Right lobe of liver (tissue), 6 donors: ENCODE measurements around the gene LRP1. TPM values are rescaled to one million over a fixed set of nuclear protein-coding genes. Genes with fewer than 3 reads are reported as not detected.

ENCODE experiments used
- ATAC-seq, 4 donors: fragments of 200-7000 bp; cut with Tn5 transposase; one replicate each; pipeline ENCODE4 v1.9.1; 2020; ENCODE audit warnings: mild to moderate bottlenecking in 4 of 4, moderate library complexity in 4 of 4
- DNase-seq, 3 donors: peaks; one replicate each; pipeline ENCODE4 v3.0.0-alpha.2; 2020
- H3K27ac ChIP-seq, 3 donors: fragments of 200-600 bp; one replicate each; pipeline ENCODE4 v1.8.0; 2022
- H3K27me3 ChIP-seq, 2 donors: fragments of 200-600 bp; one replicate each; pipeline ENCODE4 v1.8.0; 2022
- H3K36me3 ChIP-seq, 4 donors: fragments of 200-600 bp; sonication (generic) in 1 of 4; one replicate each; pipeline versions ENCODE4 v1.5.1 to v1.8.0; 2017 to 2022; ENCODE audit warnings: control low read depth in 1 of 4
- H3K4me1 ChIP-seq, 4 donors: fragments of 200-600 bp; sonication (generic) in 1 of 4; one replicate each; pipeline versions ENCODE4 v1.5.1 to v1.8.0; 2017 to 2022; ENCODE audit warnings: control low read depth in 1 of 4
- H3K4me3 ChIP-seq, 3 donors: fragments of 200-600 bp; one replicate each; pipeline ENCODE4 v1.8.0; 2022
- H3K9me3 ChIP-seq, 4 donors: fragments of 200-600 bp; sonication (generic) in 1 of 4; one replicate each; pipeline versions ENCODE4 v1.5.1 to v1.8.0; 2017 to 2022; ENCODE audit warnings: control low read depth in 1 of 4
- CTCF ChIP-seq, 4 donors: fragments of 200-600 bp in 3 of 4; fragments of 450-650 bp in 1 of 4; IDR thresholded peaks; one replicate each; pipeline versions ENCODE4 v1.5.1 to v1.8.0; 2016 to 2022; ENCODE audit warnings: antibody characterized with exemption in 4 of 4, mild to moderate bottlenecking in 2 of 4
- POLR2A ChIP-seq: fragments of 450-650 bp; IDR thresholded peaks from one replicate; pipeline ENCODE4 v1.6.1; 2017; ENCODE audit warnings: antibody characterized with exemption, mild to moderate bottlenecking
- WGBS: methylation state at CpG from one replicate; pipeline ENCODE4 v1.1.6; 2018; ENCODE audit warnings: low coverage, low lambda C conversion rate; ENCODE audit not compliant: insufficient coverage; ENCODE audit errors: missing lambda C conversion rate; 5-methylcytosine and 5-hydroxymethylcytosine counted together
- intact Hi-C, 2 donors: fragments of 100-400 bp; cut with DNase I; formaldehyde crosslinking; loops; one replicate each; pipeline versions ENCODE4 v1.11.2 to v1.14.1; 2022
- total RNA-seq, 6 experiments: library from RNA; depleted of rRNA in 2 of 6; stranded (reverse); fragments of >200 nt in 2 of 6; fragmentation: NEBNext Ultra II Directional in 3 of 6; extraction: Animal tissue kit (Norgen Biotek cat#: 25700) in 3 of 6; gene quantifications; one replicate each; pipeline versions ENCODE4 v1.1.0 to v1.2.4, GENCODE V29; 2016 to 2023
- donor health status: DM: no; HTN: yes; CAD: no.
- donor health status: DM: no; HTN: no; CAD: no.
- donor health status: DM: no; HTN: no; CAD: no.
- donor health status: DM: no; HTN: yes; CAD: no.
- donor health status: DM: no; HTN: yes; CAD: no.

LRP1 gene
- total RNA-seq, 6 experiments from 2014 or later, result 268 to 387 (median 301) TPM

GRCh38 chr12:57207731-57208630 lies 79.7 kb downstream of the LRP1 start:
- H3K27me3 ChIP-seq, result no peaks in the 10 kb centered on the region
- H3K36me3 ChIP-seq, result peaks cover 5 to 100% (median 58%) of the 10 kb centered on the region in 4 donors
- intact Hi-C loops, result loop anchor here in 1 of 2 donors (5.0 kb wide), 1 partner anchor 34 kb away; no protein-coding TSS in a partner anchor
- DNase-seq, result no peak
- H3K4me3 ChIP-seq, result no peak overlapping the region
- no peak for TF ChIP-seq POLR2A
- no peak for TF ChIP-seq CTCF (IDR thresholded peaks at IDR 0.05)
- 77% methylated on average over 10 of the region's 29 CpGs for WGBS
- no peak overlapping the region for H3K27ac ChIP-seq
- no peak for ATAC-seq
- no peaks in the 10 kb centered on the region for H3K9me3 ChIP-seq
- H3K4me1 ChIP-seq, result no peaks in the 10 kb centered on the region

- no peak overlapping the region for H3K27ac ChIP-seq
- DNase-seq, result no peak
- intact Hi-C loops, result loop anchor here in 1 of 2 donors (5.0 kb wide), 1 partner anchor 34 kb away; no protein-coding TSS in a partner anchor
These were observed 80.5 kb downstream of the LRP1 start for GRCh38 chr12:57208631-57209282.

GRCh38 chr12:57209916-57210315 lies 81.6 kb downstream of the LRP1 start:
- Histone ChIP-seq H3K4me3 (no peak overlapping the region), H3K27ac (no peak overlapping the region), H3K9me3 (no peaks in the 10 kb centered on the region), H3K36me3 (peaks cover 5 to 80% (median 45%) of the 10 kb centered on the region in 4 donors), H3K4me1 (no peaks in the 10 kb centered on the region), H3K27me3 (no peaks in the 10 kb centered on the region)
- no peak for ATAC-seq
- no peak for DNase-seq
- TF ChIP-seq CTCF (IDR thresholded peaks at IDR 0.05) (no peak), POLR2A (no peak)
- intact Hi-C loops, result loop anchor here in 1 of 2 donors (5.0 kb wide), 1 partner anchor 32 kb away; no protein-coding TSS in a partner anchor
- no CpG with 5 or more reads among the region's 8 CpGs for WGBS

More at GRCh38 chr12:57208631-57209282, 80.5 kb downstream of the LRP1 start:
- Histone ChIP-seq H3K9me3 (no peaks in the 10 kb centered on the region), H3K4me3 (no peak overlapping the region), H3K36me3 (peaks cover 5 to 92% (median 54%) of the 10 kb centered on the region in 4 donors), H3K27me3 (no peaks in the 10 kb centered on the region), H3K4me1 (no peaks in the 10 kb centered on the region)
- ATAC-seq, result no peak
- TF ChIP-seq CTCF (IDR thresholded peaks at IDR 0.05) (no peak), POLR2A (no peak)
- WGBS, result 83% methylated on average over 7 of the region's 22 CpGs

- no peak for DNase-seq
- Histone ChIP-seq H3K4me3 (no peak overlapping the region), H3K9me3 (no peaks in the 10 kb centered on the region), H3K4me1 (no peaks in the 10 kb centered on the region), H3K27ac (no peak overlapping the region), H3K36me3 (peaks cover 3 to 75% (median 43%) of the 10 kb centered on the region in 4 donors), H3K27me3 (no peaks in the 10 kb centered on the region)
- 96% methylated on average over 5 of the region's 15 CpGs for WGBS
- TF ChIP-seq CTCF (IDR thresholded peaks at IDR 0.05) (no peak), POLR2A (no peak)
- no peak for ATAC-seq
- intact Hi-C loops, result no loop called here
These were observed 82.2 kb downstream of the LRP1 start for GRCh38 chr12:57210461-57210860.
